GM12878 (cell line): ENCODE data around the gene ANXA4. TPM values are rescaled to one million over a fixed set of nuclear protein-coding genes. Genes with fewer than 3 reads are reported as not detected.

Experiments used
- ATAC-seq: fragments of 200-7000 bp; cut with Tn5 transposase; 3 replicates; pipeline ENCODE4 v1.9.1; 2020; ENCODE audit warnings: mild to moderate bottlenecking, moderate library complexity
- BruUV-seq: library from RNA; stranded (reverse); fragments of 400-500 nt; replicated peaks from 2 replicates; lab custom pipeline; 2021; lab: Mats Ljungman, UMichigan
- CTCF ChIA-PET: fragments of 300-600 bp; sonication (Branson Sonifier 250); formaldehyde crosslinking; extraction: SDS; loops from one replicate; lab custom pipeline; 2021; ENCODE audit warnings: inconsistent platforms; lab: Yijun Ruan, JAX
- POLR2A ChIA-PET: fragments of 350-600 bp; formaldehyde crosslinking; extraction: SDS; loops from one replicate; lab custom pipeline; 2021; ENCODE audit warnings: inconsistent platforms; lab: Charles Lee
- RAD21 ChIA-PET: fragments of 300-600 bp; sonication (Branson Sonifier 250); formaldehyde crosslinking; loops from one replicate; lab custom pipeline; 2023; ENCODE audit warnings: antibody characterized with exemption; ENCODE audit not compliant: unreplicated experiment; lab: Charles Lee
- SMC1A ChIA-PET: fragments of 300-600 bp; sonication (Branson Sonifier 250); formaldehyde crosslinking; loops from one replicate; lab custom pipeline; 2023; ENCODE audit not compliant: unreplicated experiment, uncharacterized antibody; lab: Charles Lee
- DNase-seq: peaks from one replicate; pipeline ENCODE4 v3.0.0-alpha.2; 2011; ENCODE audit warnings: low read depth, low spot score
- FAIRE-seq: peaks from 3 replicates; lab custom pipeline; 2011; peaks lifted over from hg19 to GRCh38; lab: Jason Lieb, UNC
- H2AFZ ChIP-seq: 2 replicates; pipeline ENCODE4 v1.6.0; 2011; ENCODE audit warnings: low read depth, low read length, control low read depth; ENCODE audit not compliant: control insufficient read depth
- H3K27ac ChIP-seq: 2 replicates; pipeline ENCODE4 v1.5.1; 2011; ENCODE audit warnings: control low read depth; ENCODE audit not compliant: control insufficient read depth, insufficient read depth
- H3K27me3 ChIP-seq, 2 experiments: replicated peaks in 1 of 2; 2 replicates each; pipeline versions ENCODE4 v1.6.0 to v1.6.1; 2011; ENCODE audit warnings: low read length in 1 of 2; ENCODE audit not compliant: control insufficient read depth in 2 of 2, insufficient read depth in 2 of 2
- H3K36me3 ChIP-seq, 2 experiments: 2 replicates each; pipeline ENCODE4 v1.5.1; 2011; ENCODE audit warnings: low read length in 1 of 2; ENCODE audit not compliant: control insufficient read depth in 2 of 2, insufficient read depth in 2 of 2
- H3K4me1 ChIP-seq: 2 replicates; pipeline ENCODE4 v1.6.1; 2011; ENCODE audit warnings: mild to moderate bottlenecking, low read length, moderate library complexity, mixed read lengths; ENCODE audit not compliant: control insufficient read depth, insufficient read depth
- H3K4me2 ChIP-seq: 2 replicates; pipeline ENCODE4 v1.6.0; 2011; ENCODE audit warnings: control low read depth; ENCODE audit not compliant: control insufficient read depth, insufficient read depth
- H3K4me3 ChIP-seq: fragments of 200-600 bp; sonication (generic); 2 replicates; pipeline ENCODE4 v1.5.1; 2016
- H3K79me2 ChIP-seq: 2 replicates; pipeline ENCODE4 v1.6.0; 2011; ENCODE audit warnings: low read length; ENCODE audit not compliant: control insufficient read depth, insufficient read depth
- H3K9ac ChIP-seq: 2 replicates; pipeline ENCODE4 v1.8.0; 2011; ENCODE audit warnings: low read length, control low read depth, mixed read lengths; ENCODE audit not compliant: control insufficient read depth, insufficient read depth
- H3K9me3 ChIP-seq: replicated peaks from 3 replicates; pipeline ENCODE4 v1.5.1; 2011; ENCODE audit warnings: mild to moderate bottlenecking, low read length; ENCODE audit not compliant: control insufficient read depth, insufficient read depth
- H4K20me1 ChIP-seq: 2 replicates; pipeline ENCODE4 v1.6.0; 2011; ENCODE audit not compliant: control insufficient read depth, insufficient read depth
- PKNOX1 ChIP-seq: fragments of 450-650 bp; IDR thresholded peaks from 2 replicates; pipeline ENCODE4 v1.6.1; 2016; ENCODE audit warnings: mild to moderate bottlenecking
- TCF3 ChIP-seq: IDR thresholded peaks from 2 replicates; pipeline ENCODE4 v1.6.1; 2012; ENCODE audit warnings: low read depth, mild to moderate bottlenecking, low read length, borderline replicate concordance; ENCODE audit not compliant: insufficient read depth
- WGBS: methylation state at CpG from one replicate; pipeline ENCODE4 v1.1.6; 2016; ENCODE audit warnings: low lambda C conversion rate; ENCODE audit not compliant: insufficient replicate concordance, insufficient coverage; ENCODE audit errors: missing lambda C conversion rate; 5-methylcytosine and 5-hydroxymethylcytosine counted together
- in situ Hi-C: fragments of 300-500 bp; cut with MboI; formaldehyde crosslinking; loops from 9 replicates; pipeline ENCODE4 v1.14.3; 2018; ENCODE audit warnings: mixed read lengths
- intact Hi-C: fragments of 100-400 bp; cut with micrococcal nuclease; formaldehyde crosslinking; loops from one replicate; pipeline ENCODE4 v1.14.2; 2022; ENCODE audit not compliant: unreplicated experiment
- polyA plus RNA-seq, 11 experiments: library from polyadenylated mRNA; depleted of rRNA in 4 of 11; unstranded in 6 of 11; stranded (reverse) in 5 of 11; fragments of >200 nt; fragmentation: Nextera tagmentation in 4 of 11; fragmentation: Illumina TruSeq in 1 of 11; extraction: Ambion mirVana in 4 of 11; extraction: Trizol in 1 of 11; gene quantifications; 1 replicate in 1 of 11; 2 replicates in 10 of 11; pipeline versions ENCODE4 v1.2.1 to v1.2.3, GENCODE V29; 2011 to 2016; ENCODE audit warnings: inconsistent platforms in 2 of 11, missing spikeins in 2 of 11, low read depth in 1 of 11
- total RNA-seq, 4 experiments: library from RNA; depleted of rRNA in 3 of 4; stranded (reverse); fragments of >200 nt in 3 of 4; fragmentation: Illumina TruSeq in 1 of 4; extraction: Trizol in 1 of 4; gene quantifications; 2 replicates each; pipeline versions ENCODE4 v1.2.1 to v1.2.3, GENCODE V29; 2013 to 2021

Gene ANXA4
- total and polyA plus RNA-seq, 10 of the 15 experiments (the other 5 are each of a cell fraction or from before 2014, with no cell fraction given) = 16.3 to 97.2 (median 71.0) TPM

- no TSS peak for BruUV-seq
- peaks cover 46% of the 10 kb centered on the region for H3K79me2 ChIP-seq
- intact Hi-C loops = loop anchor here (5.0 kb wide), 2 partner anchors 53 to 73 kb away; no protein-coding TSS in a partner anchor
Measured at GRCh38 chr2:69743847-69744264, 1.9 kb downstream of the ANXA4 start.

More at GRCh38 chr2:69743847-69744264, 1.9 kb downstream of the ANXA4 start:
- FAIRE-seq = no peak
- Histone ChIP-seq H3K36me3 (peaks cover 0 to 5% of the 10 kb centered on the region in 2 experiments; a peak in 2 of 4 replicates), H2AFZ (no peak overlapping the region), H3K4me2 (peak overlapping the region; percentile 96)
- no peak for DNase-seq
- POLR2A ChIA-PET = interaction anchor here (1.1 to 5.2 kb wide), 12 partner anchors 9 to 93 kb away, joined by 3 to 61 read pairs (median 6); no protein-coding TSS in a partner anchor
- TF ChIP-seq TCF3 (no peak), PKNOX1 (peak; percentile 58)
- TF ChIP-seq, all 136 proteins: peak for 1
- in situ Hi-C loops = loop anchor here (5.0 kb wide), 1 partner anchor 63 kb away; no protein-coding TSS in a partner anchor
- 81% methylated on average over 2 of the region's 2 CpGs for WGBS
- H3K4me3 ChIP-seq = peak overlapping the region; percentile 71
- no peaks in the 10 kb centered on the region for H3K27me3 ChIP-seq
- no peaks in the 10 kb centered on the region; the same call in 2 of the 3 replicates for H3K9me3 ChIP-seq
- no peak for ATAC-seq
- CTCF ChIA-PET = interaction anchor here (0.8 to 6.4 kb wide), 11 partner anchors 12 to 183 kb away, joined by 3 to 60 read pairs (median 3); no protein-coding TSS in a partner anchor
- H4K20me1 ChIP-seq = no peaks in the 10 kb centered on the region
- H3K9ac ChIP-seq = no peak overlapping the region; the same call in 1 of the 2 replicates
- H3K4me1 ChIP-seq = peaks cover 6% of the 10 kb centered on the region
- RAD21 ChIA-PET = interaction anchor here (1.0 to 8.3 kb wide), 14 partner anchors 10 to 171 kb away, joined by 3 to 76 read pairs (median 12); no protein-coding TSS in a partner anchor
- SMC1A ChIA-PET = interaction anchor here (1.0 to 9.1 kb wide), 16 partner anchors 9 to 150 kb away, joined by 3 to 164 read pairs (median 16); partner anchors contain the start of gene SNRNP27
- H3K27ac ChIP-seq = no peak overlapping the region
